Tibial artery (tissue), 4 donors: ENCODE measurements around the gene LETM1.

Source experiments
- DNase-seq, 2 donors: peaks; one replicate each; pipeline ENCODE4 v3.0.0-alpha.2; 2019
- H3K27ac ChIP-seq, 2 donors: fragments of 200-600 bp; sonication (generic) in 1 of 2; 1 replicate in 1 of 2; 2 replicates in 1 of 2; pipeline ENCODE4 v1.5.1; 2018 to 2019; ENCODE audit warnings: mild to moderate bottlenecking in 1 of 2
- H3K27me3 ChIP-seq, 2 donors: fragments of 200-600 bp; sonication (generic) in 1 of 2; one replicate each; pipeline versions ENCODE4 v1.5.1 to v1.6.0; 2016 to 2019
- H3K36me3 ChIP-seq, 3 donors: fragments of 200-600 bp; sonication (generic) in 2 of 3; one replicate each; pipeline ENCODE4 v1.5.1; 2016 to 2019; ENCODE audit warnings: mild to moderate bottlenecking in 2 of 3
- H3K4me1 ChIP-seq, 4 donors: fragments of 200-600 bp; sonication (generic) in 2 of 4; 1 replicate in 3 of 4; 2 replicates in 1 of 4; pipeline ENCODE4 v1.5.1; 2016 to 2019
- H3K4me3 ChIP-seq, 2 donors: fragments of 200-600 bp; sonication (generic) in 1 of 2; 1 replicate in 1 of 2; 2 replicates in 1 of 2; pipeline ENCODE4 v1.5.1; 2018 to 2019; ENCODE audit warnings: mild to moderate bottlenecking in 2 of 2
- H3K9me3 ChIP-seq, 3 donors: fragments of 200-600 bp; sonication (generic) in 1 of 3; one replicate each; pipeline ENCODE4 v1.5.1; 2016 to 2019
- intact Hi-C: fragments of 100-400 bp; cut with DNase I; formaldehyde crosslinking; loops from one replicate; pipeline ENCODE4 v1.15.0; 2023; ENCODE audit warnings: low total_unique reads
- TF ChIP-seq, protein P1 (sequence below), 2 experiments: fragments of 200-600 bp in 1 of 2; fragments of 450-650 bp in 1 of 2; IDR thresholded peaks; one replicate each; pipeline ENCODE4 v1.5.1; 2017 to 2019; ENCODE audit warnings: antibody characterized with exemption in 2 of 2, mild to moderate bottlenecking in 1 of 2, moderate library complexity in 1 of 2

The LETM1 gene

GRCh38 chr4:1819284-1819683 is 36.7 kb downstream of the LETM1 start:
- intact Hi-C loops = no loop called here
- Histone ChIP-seq H3K4me1 (no peaks in the 10 kb centered on the region), H3K27ac (no peak overlapping the region), H3K27me3 (no peaks in the 10 kb centered on the region), H3K4me3 (no peak overlapping the region), H3K36me3 (peaks cover 83 to 100% (median 93%) of the 10 kb centered on the region in 3 donors), H3K9me3 (no peaks in the 10 kb centered on the region)
- TF ChIP-seq, protein P1, sequence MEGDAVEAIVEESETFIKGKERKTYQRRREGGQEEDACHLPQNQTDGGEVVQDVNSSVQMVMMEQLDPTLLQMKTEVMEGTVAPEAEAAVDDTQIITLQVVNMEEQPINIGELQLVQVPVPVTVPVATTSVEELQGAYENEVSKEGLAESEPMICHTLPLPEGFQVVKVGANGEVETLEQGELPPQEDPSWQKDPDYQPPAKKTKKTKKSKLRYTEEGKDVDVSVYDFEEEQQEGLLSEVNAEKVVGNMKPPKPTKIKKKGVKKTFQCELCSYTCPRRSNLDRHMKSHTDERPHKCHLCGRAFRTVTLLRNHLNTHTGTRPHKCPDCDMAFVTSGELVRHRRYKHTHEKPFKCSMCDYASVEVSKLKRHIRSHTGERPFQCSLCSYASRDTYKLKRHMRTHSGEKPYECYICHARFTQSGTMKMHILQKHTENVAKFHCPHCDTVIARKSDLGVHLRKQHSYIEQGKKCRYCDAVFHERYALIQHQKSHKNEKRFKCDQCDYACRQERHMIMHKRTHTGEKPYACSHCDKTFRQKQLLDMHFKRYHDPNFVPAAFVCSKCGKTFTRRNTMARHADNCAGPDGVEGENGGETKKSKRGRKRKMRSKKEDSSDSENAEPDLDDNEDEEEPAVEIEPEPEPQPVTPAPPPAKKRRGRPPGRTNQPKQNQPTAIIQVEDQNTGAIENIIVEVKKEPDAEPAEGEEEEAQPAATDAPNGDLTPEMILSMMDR (IDR thresholded peaks at IDR 0.05) = no peak
- no peak for DNase-seq

GRCh38 chr4:1815997-1816860 is 39.7 kb downstream of the LETM1 start:
- intact Hi-C loops = no loop called here
- no peaks in the 10 kb centered on the region for H3K9me3 ChIP-seq
- H3K36me3 ChIP-seq = peaks cover 58 to 95% (median 76%) of the 10 kb centered on the region in 3 donors
- no peak overlapping the region for H3K27ac ChIP-seq
- TF ChIP-seq, protein P1 (IDR thresholded peaks at IDR 0.05) = no peak
- DNase-seq = no peak
- no peak overlapping the region for H3K4me3 ChIP-seq
- H3K4me1 ChIP-seq = no peaks in the 10 kb centered on the region
- no peaks in the 10 kb centered on the region for H3K27me3 ChIP-seq

DNA sequence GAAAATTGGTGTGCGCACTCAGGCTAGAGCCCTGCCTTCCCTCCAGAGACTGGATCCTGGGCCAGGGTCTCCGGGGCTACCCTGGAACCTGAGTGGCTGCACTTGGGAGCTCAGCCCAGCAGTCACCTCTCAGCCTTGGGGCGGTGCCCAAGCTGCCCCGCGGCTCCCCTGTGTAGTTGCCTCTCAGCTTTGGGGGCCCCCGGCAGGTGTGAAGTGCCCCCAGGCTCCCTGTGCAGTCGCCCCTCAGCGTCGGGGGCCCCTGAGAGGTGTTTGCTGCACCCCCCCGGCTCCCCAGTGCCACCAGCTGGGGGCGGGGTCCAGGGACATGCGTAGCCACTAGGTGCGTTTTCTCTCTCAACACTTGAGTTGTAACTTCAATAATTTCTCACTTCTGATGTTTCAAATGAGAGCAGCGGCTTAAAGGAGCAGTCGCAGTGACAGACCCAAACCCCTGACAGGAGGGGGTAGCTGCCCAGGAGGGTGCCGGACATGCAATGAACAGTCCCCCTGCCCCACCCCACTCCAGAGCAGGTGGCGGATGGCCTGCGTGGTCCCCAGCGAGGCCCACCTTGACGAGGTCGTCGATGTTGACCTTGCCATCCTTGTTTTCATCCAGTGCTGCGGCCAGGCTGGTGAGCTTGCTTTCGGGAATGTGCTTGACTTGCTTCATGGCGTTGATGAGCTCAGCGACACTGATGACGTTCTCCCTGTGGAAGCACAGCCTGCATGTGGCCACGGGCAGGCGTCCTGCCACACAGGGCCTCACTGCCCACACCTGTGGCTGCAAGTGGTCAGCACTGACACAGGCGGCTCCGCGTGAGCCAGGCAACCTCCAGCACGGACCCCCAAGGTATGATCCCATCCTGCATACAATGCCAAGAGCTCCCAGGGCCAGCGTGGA is 40.6 kb downstream of the LETM1 start:
- intact Hi-C loops = no loop called here
- TF ChIP-seq, protein P1 (IDR thresholded peaks at IDR 0.05) = no peak
- H3K4me3 ChIP-seq = no peak overlapping the region
- H3K36me3 ChIP-seq = peaks cover 58 to 86% (median 73%) of the 10 kb centered on the region in 3 donors
- H3K9me3 ChIP-seq = no peaks in the 10 kb centered on the region
- H3K27ac ChIP-seq = no peak overlapping the region
- DNase-seq = no peak
- H3K27me3 ChIP-seq = no peaks in the 10 kb centered on the region
- H3K4me1 ChIP-seq = no peaks in the 10 kb centered on the region

- Histone ChIP-seq H3K36me3 (peaks cover 53 to 78% (median 64%) of the 10 kb centered on the region in 3 donors), H3K9me3 (no peaks in the 10 kb centered on the region), H3K27me3 (no peaks in the 10 kb centered on the region), H3K4me3 (no peak overlapping the region), H3K4me1 (no peaks in the 10 kb centered on the region), H3K27ac (no peak overlapping the region)
- intact Hi-C loops = no loop called here
- DNase-seq = no peak
- TF ChIP-seq, protein P1 (IDR thresholded peaks at IDR 0.05) = no peak
Observed at GRCh38 chr4:1814453-1814852, 41.5 kb downstream of the LETM1 start.

GRCh38 chr4:1813915-1814314 is 42.0 kb downstream of the LETM1 start:
- TF ChIP-seq, protein P1 (IDR thresholded peaks at IDR 0.05) = no peak
- Histone ChIP-seq H3K27me3 (no peaks in the 10 kb centered on the region), H3K9me3 (no peaks in the 10 kb centered on the region), H3K4me3 (no peak overlapping the region), H3K36me3 (peaks cover 48 to 72% (median 59%) of the 10 kb centered on the region in 3 donors), H3K4me1 (no peaks in the 10 kb centered on the region), H3K27ac (no peak overlapping the region)
- no peak for DNase-seq
- intact Hi-C loops = no loop called here
